Measurements from ENCODE around the gene SLC6A11.

DNA sequence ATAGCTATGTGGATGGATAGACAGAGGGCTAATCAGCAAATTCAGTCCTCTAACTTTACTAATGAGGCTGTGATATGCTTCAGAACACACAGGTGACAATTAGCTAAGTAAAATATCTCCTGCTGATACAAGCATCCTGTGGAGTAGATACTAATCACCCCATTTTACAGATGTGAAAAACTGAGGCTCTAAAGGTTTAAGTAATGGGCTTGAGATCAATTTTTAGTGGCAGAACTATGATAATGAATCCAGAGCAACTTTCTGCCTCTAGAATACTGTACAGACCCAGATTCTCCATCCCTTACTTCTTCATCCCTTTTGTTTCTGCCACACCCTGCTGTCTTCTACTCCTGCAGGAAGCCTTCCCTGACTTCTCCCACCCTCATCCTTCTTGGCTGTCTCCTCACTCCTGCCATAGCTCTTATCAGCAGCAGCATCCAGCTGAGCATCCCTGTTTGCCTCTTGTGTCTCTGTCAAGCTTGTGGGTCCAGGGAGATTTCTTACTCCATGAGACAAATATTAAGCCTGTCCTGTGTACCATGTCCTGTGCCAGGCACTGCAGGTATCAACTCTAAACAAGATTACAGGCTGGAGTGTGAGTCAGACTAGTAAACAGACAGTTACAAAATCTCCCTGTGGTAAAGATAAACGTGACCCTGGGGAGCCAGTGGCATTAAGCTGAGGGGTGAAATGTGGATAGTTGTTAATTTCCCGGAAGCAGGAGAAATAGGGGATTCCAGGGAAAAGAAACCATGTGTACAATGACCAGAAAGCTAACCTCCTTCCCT, 39.2 kb downstream of the SLC6A11 start:
- TF ChIP-seq, protein P1, sequence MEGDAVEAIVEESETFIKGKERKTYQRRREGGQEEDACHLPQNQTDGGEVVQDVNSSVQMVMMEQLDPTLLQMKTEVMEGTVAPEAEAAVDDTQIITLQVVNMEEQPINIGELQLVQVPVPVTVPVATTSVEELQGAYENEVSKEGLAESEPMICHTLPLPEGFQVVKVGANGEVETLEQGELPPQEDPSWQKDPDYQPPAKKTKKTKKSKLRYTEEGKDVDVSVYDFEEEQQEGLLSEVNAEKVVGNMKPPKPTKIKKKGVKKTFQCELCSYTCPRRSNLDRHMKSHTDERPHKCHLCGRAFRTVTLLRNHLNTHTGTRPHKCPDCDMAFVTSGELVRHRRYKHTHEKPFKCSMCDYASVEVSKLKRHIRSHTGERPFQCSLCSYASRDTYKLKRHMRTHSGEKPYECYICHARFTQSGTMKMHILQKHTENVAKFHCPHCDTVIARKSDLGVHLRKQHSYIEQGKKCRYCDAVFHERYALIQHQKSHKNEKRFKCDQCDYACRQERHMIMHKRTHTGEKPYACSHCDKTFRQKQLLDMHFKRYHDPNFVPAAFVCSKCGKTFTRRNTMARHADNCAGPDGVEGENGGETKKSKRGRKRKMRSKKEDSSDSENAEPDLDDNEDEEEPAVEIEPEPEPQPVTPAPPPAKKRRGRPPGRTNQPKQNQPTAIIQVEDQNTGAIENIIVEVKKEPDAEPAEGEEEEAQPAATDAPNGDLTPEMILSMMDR (IDR thresholded peaks at IDR 0.05) = no peak
- TF ChIP-seq POLR2A (IDR thresholded peaks at IDR 0.05) (no peak), EP300 (IDR thresholded peaks at IDR 0.05) (no peak)
